Tibial artery (tissue), 4 donors: ENCODE data around the gene EHD1.

Experiments
- DNase-seq, 2 donors: peaks; one replicate each; pipeline ENCODE4 v3.0.0-alpha.2; 2019
- H3K27ac ChIP-seq, 2 donors: fragments of 200-600 bp; sonication (generic) in 1 of 2; 1 replicate in 1 of 2; 2 replicates in 1 of 2; pipeline ENCODE4 v1.5.1; 2018 to 2019; ENCODE audit warnings: mild to moderate bottlenecking in 1 of 2
- H3K27me3 ChIP-seq, 2 donors: fragments of 200-600 bp; sonication (generic) in 1 of 2; one replicate each; pipeline versions ENCODE4 v1.5.1 to v1.6.0; 2016 to 2019
- H3K36me3 ChIP-seq, 3 donors: fragments of 200-600 bp; sonication (generic) in 2 of 3; one replicate each; pipeline ENCODE4 v1.5.1; 2016 to 2019; ENCODE audit warnings: mild to moderate bottlenecking in 2 of 3
- H3K4me1 ChIP-seq, 4 donors: fragments of 200-600 bp; sonication (generic) in 2 of 4; 1 replicate in 3 of 4; 2 replicates in 1 of 4; pipeline ENCODE4 v1.5.1; 2016 to 2019
- H3K4me3 ChIP-seq, 2 donors: fragments of 200-600 bp; sonication (generic) in 1 of 2; 1 replicate in 1 of 2; 2 replicates in 1 of 2; pipeline ENCODE4 v1.5.1; 2018 to 2019; ENCODE audit warnings: mild to moderate bottlenecking in 2 of 2
- H3K9me3 ChIP-seq, 3 donors: fragments of 200-600 bp; sonication (generic) in 1 of 3; one replicate each; pipeline ENCODE4 v1.5.1; 2016 to 2019
- intact Hi-C: fragments of 100-400 bp; cut with DNase I; formaldehyde crosslinking; loops from one replicate; pipeline ENCODE4 v1.15.0; 2023; ENCODE audit warnings: low total_unique reads
- TF ChIP-seq, protein P1 (sequence below), 2 experiments: fragments of 200-600 bp in 1 of 2; fragments of 450-650 bp in 1 of 2; IDR thresholded peaks; one replicate each; pipeline ENCODE4 v1.5.1; 2017 to 2019; ENCODE audit warnings: antibody characterized with exemption in 2 of 2, mild to moderate bottlenecking in 1 of 2, moderate library complexity in 1 of 2

EHD1 gene

DNA sequence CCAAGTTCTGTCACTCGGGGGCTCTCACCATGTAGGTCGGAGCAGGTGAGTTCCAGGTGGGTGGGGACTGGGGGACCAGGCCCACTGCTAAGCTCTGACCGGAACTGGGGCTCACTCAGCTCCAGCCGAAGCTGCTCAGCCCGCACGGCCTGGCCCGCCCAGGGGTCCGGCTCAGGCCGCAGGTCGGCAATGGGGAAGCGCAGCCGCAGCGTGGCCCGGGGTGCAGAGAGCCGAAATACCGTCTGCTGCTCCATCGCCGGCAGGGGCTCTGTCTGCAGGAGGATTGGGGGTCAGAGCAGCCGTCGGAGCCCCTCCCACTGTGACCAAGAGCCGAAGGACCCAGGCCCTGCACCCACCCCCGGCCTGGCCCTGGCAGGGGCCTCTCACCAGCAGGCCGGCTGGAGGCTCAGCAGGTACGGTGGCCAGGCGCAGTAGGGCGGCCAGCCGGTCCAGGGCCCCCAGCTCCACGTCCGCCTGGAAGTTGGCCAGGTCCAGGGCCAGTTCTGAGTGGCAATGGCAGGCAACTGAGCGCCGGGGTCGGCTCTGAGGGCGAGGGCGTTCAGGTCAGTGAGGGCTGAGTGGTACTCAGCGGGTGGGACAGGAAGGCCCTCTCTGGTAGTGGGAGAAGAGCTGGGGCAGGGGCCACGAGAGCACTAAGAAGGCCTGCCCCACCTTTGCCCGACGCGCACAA is 31.4 kb upstream of the EHD1 start:
- DNase-seq = no peak
- no peaks in the 10 kb centered on the region for H3K27me3 ChIP-seq
- H3K4me1 ChIP-seq = no peaks in the 10 kb centered on the region
- TF ChIP-seq, protein P1, sequence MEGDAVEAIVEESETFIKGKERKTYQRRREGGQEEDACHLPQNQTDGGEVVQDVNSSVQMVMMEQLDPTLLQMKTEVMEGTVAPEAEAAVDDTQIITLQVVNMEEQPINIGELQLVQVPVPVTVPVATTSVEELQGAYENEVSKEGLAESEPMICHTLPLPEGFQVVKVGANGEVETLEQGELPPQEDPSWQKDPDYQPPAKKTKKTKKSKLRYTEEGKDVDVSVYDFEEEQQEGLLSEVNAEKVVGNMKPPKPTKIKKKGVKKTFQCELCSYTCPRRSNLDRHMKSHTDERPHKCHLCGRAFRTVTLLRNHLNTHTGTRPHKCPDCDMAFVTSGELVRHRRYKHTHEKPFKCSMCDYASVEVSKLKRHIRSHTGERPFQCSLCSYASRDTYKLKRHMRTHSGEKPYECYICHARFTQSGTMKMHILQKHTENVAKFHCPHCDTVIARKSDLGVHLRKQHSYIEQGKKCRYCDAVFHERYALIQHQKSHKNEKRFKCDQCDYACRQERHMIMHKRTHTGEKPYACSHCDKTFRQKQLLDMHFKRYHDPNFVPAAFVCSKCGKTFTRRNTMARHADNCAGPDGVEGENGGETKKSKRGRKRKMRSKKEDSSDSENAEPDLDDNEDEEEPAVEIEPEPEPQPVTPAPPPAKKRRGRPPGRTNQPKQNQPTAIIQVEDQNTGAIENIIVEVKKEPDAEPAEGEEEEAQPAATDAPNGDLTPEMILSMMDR (IDR thresholded peaks at IDR 0.05) = no peak
- H3K9me3 ChIP-seq = no peaks in the 10 kb centered on the region
- intact Hi-C loops = no loop called here
- peaks cover 95 to 98% (median 97%) of the 10 kb centered on the region in 3 donors for H3K36me3 ChIP-seq
- no peak overlapping the region for H3K27ac ChIP-seq
- H3K4me3 ChIP-seq = no peak overlapping the region

DNA sequence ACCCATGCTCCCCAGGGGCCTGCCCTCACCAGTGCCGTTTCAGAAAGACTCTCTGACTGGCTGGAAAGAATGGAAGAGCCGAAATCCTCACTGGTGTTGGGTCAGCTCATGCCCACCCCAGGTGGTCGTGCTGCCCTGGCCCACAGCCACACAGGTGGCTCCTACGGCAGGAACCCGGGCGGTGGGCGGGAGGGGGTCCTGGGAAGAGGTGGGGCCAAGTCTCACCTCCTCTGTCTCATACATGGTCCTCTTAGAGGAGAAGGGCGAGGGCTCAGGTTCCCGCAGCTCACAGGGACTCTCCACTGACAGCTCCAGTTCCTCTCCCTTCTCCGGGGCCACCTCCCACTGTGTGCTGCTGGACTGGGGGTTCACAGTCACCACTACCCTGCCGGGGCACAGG is 30.3 kb upstream of the EHD1 start:
- intact Hi-C loops = no loop called here
- TF ChIP-seq, protein P1 (IDR thresholded peaks at IDR 0.05) = no peak
- Histone ChIP-seq H3K27me3 (no peaks in the 10 kb centered on the region), H3K4me3 (no peak overlapping the region), H3K9me3 (no peaks in the 10 kb centered on the region), H3K27ac (no peak overlapping the region), H3K36me3 (peaks cover 94 to 100% (median 94%) of the 10 kb centered on the region in 3 donors), H3K4me1 (no peaks in the 10 kb centered on the region)
- no peak for DNase-seq

DNA sequence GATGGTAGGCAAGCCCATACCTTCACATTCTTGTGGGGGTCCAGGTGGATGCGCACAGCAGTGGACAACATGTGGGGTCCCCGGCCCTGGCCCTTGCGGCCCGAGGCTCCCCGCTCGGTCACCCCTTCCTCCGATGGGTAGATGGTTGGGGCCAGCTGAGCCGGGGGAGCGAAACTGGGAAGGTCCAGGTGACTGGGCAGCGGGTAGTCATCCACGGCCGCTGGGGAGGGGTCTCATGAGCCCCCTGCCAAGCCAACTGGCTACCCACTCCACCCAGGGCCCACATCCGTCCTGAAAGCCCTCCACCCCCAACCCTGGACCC is 27.9 kb upstream of the EHD1 start:
- peaks cover 94 to 100% (median 94%) of the 10 kb centered on the region in 3 donors for H3K36me3 ChIP-seq
- no peak overlapping the region for H3K4me3 ChIP-seq
- DNase-seq = no peak
- no peaks in the 10 kb centered on the region for H3K4me1 ChIP-seq
- H3K27me3 ChIP-seq = no peaks in the 10 kb centered on the region
- H3K9me3 ChIP-seq = no peaks in the 10 kb centered on the region
- TF ChIP-seq, protein P1 (IDR thresholded peaks at IDR 0.05) = no peak
- no peak overlapping the region for H3K27ac ChIP-seq
- intact Hi-C loops = no loop called here

DNA sequence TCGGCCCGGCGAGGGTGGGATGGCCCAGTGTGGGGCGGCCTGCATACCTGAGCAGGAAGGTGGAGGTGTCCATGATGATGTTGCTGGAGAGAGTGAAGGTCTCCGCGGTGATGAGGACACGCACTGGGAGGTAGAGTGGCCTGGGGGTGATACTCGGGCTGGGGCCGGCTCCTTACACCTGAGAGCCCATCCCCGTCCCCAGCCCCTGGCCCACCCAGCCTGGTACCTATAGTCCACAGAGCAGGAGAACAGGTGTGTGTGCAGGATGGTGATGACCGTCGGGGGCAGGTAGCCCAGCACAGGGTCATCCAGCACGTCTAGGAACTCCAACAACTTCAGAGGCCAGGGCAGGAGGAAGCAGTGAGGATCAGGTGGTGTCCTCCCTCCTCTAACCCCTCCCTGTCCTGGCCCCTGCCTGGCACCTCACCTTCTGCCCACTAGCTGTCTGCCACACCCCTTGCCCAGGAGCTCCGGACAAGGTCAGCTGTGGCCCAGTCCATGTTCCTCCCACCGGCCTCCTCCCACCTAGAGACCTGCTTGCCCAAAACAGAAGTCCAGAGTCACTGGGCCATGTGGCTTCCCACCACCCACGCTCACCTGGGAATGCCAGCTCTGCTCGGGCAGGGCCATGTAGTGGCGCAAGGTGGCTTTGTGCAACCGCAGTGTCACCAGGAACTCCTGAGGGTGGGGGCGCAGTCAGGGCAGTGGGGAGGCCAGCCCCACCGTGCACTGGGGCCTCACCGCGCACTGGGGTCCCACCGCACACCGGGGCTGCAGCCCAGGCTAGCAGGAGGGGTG is 27.3 kb upstream of the EHD1 start:
- Histone ChIP-seq H3K4me3 (no peak overlapping the region), H3K27ac (no peak overlapping the region), H3K27me3 (no peaks in the 10 kb centered on the region), H3K4me1 (no peaks in the 10 kb centered on the region), H3K36me3 (peaks cover 93 to 100% (median 94%) of the 10 kb centered on the region in 3 donors), H3K9me3 (no peaks in the 10 kb centered on the region)
- TF ChIP-seq, protein P1 (IDR thresholded peaks at IDR 0.05) = no peak
- intact Hi-C loops = no loop called here
- no peak for DNase-seq

DNA sequence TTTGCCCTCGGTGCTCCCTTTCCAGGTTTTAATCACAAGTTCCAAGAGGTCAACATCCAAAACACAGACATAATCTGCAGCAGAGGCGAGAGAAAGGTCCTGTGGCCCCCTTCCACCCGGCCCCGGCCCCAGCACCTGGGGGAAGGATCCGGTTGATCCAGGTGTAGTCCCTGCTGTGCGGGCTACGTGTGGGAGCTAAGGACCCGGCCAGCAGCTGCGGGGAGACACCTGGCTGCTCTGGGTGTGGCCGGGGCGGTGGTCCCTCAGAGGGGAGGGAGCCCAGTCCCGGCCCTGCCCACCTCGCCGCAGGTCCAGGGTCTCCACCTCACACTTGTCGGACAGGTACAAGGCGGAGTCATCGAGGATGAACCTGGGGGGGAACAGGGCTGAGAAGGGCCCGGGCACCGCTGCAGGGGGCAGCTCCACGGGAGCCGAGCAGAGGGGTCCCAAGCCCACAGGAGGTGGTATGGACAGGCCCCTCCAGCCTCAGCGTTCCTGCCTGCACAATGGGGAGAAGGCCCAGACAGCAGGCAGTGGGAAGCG is 24.9 kb upstream of the EHD1 start:
- H3K4me3 ChIP-seq = no peak overlapping the region
- TF ChIP-seq, protein P1 (IDR thresholded peaks at IDR 0.05) = no peak
- intact Hi-C loops = no loop called here
- no peaks in the 10 kb centered on the region for H3K4me1 ChIP-seq
- no peak overlapping the region for H3K27ac ChIP-seq
- peaks cover 78 to 100% (median 91%) of the 10 kb centered on the region in 3 donors for H3K36me3 ChIP-seq
- no peak for DNase-seq
- no peaks in the 10 kb centered on the region for H3K9me3 ChIP-seq
- H3K27me3 ChIP-seq = no peaks in the 10 kb centered on the region
